Measurements from ENCODE around the gene LSM14B.

LSM14B gene

GRCh38 chr20:62120990-62121775 is 1.1 kb upstream of the LSM14B start:
- TF ChIP-seq TCF4 (CRISPR knock-in tag; IDR thresholded peaks at IDR 0.05; ENCODE audit: borderline replicate concordance) = no peak
- TF ChIP-seq CSRNP3 (CRISPR knock-in tag; IDR thresholded peaks at IDR 0.05) = no peak
- no peak for TF ChIP-seq ZNF565 (CRISPR knock-in tag; conservative IDR thresholded peaks at IDR 0.05; ENCODE audit: low read depth)
- no peak for TF ChIP-seq CREB5 (CRISPR knock-in tag; IDR thresholded peaks at IDR 0.05; ENCODE audit: low read depth)
- no peak for TF ChIP-seq PPARA (CRISPR knock-in tag; IDR thresholded peaks at IDR 0.05; ENCODE audit: borderline replicate concordance)
- TF ChIP-seq ZFP3 (CRISPR knock-in tag; IDR thresholded peaks at IDR 0.05) = no peak
- TF ChIP-seq POU6F1 (CRISPR knock-in tag; IDR thresholded peaks at IDR 0.05; ENCODE audit: borderline replicate concordance, low read depth) = no peak
- no peak for TF ChIP-seq SNAI2 (CRISPR knock-in tag; IDR thresholded peaks at IDR 0.05)
- TF ChIP-seq ZNF8 (CRISPR knock-in tag; IDR thresholded peaks at IDR 0.05) = no peak
- TF ChIP-seq ZNF70 (CRISPR knock-in tag; IDR thresholded peaks at IDR 0.05) = no peak
- no peak for TF ChIP-seq GLIS3 (CRISPR knock-in tag; IDR thresholded peaks at IDR 0.05)
- TF ChIP-seq TOX (CRISPR knock-in tag; IDR thresholded peaks at IDR 0.05; ENCODE audit: borderline replicate concordance) = no peak
- ATAC-seq = peak; percentile 16

- no peak for TF ChIP-seq POU6F1 (CRISPR knock-in tag; IDR thresholded peaks at IDR 0.05; ENCODE audit: borderline replicate concordance, low read depth)
- TF ChIP-seq TOX (CRISPR knock-in tag; IDR thresholded peaks at IDR 0.05; ENCODE audit: borderline replicate concordance) = no peak
- no peak for TF ChIP-seq ESRRG (CRISPR knock-in tag; IDR thresholded peaks at IDR 0.05)
- no peak for TF ChIP-seq SNAI2 (CRISPR knock-in tag; IDR thresholded peaks at IDR 0.05)
- no peak for TF ChIP-seq RARB (CRISPR knock-in tag; IDR thresholded peaks at IDR 0.05)
- TF ChIP-seq PATZ1 (CRISPR knock-in tag; IDR thresholded peaks at IDR 0.05; ENCODE audit: borderline replicate concordance) = no peak
- no peak for TF ChIP-seq GLIS3 (CRISPR knock-in tag; IDR thresholded peaks at IDR 0.05)
- TF ChIP-seq OSR1 (CRISPR knock-in tag; IDR thresholded peaks at IDR 0.05) = no peak
- no peak for TF ChIP-seq TSHZ2 (CRISPR knock-in tag; IDR thresholded peaks at IDR 0.05)
- no peak for TF ChIP-seq CSRNP3 (CRISPR knock-in tag; IDR thresholded peaks at IDR 0.05)
- no peak for TF ChIP-seq TCF4 (CRISPR knock-in tag; IDR thresholded peaks at IDR 0.05; ENCODE audit: borderline replicate concordance)
- no peak for TF ChIP-seq ZNF70 (CRISPR knock-in tag; IDR thresholded peaks at IDR 0.05)
- no peak for TF ChIP-seq ARNTL (CRISPR knock-in tag; IDR thresholded peaks at IDR 0.05; ENCODE audit: borderline replicate concordance, low read depth)
- TF ChIP-seq BACH2 (CRISPR knock-in tag; IDR thresholded peaks at IDR 0.05; ENCODE audit: borderline replicate concordance) = no peak
- peak; percentile 29 for ATAC-seq
Observed at GRCh38 chr20:62122654-62123449, 577 bp downstream of the LSM14B start.

Data from SK-N-SH treated with all-trans-retinoic acid at 6 μM for 48 hours (cell line).